HEK293 (cell line): ENCODE measurements around the gene GAREM1.

Experiments used
- CTCF ChIA-PET: fragments of 350-600 bp; formaldehyde crosslinking; extraction: SDS; loops from one replicate; lab custom pipeline; 2021; ENCODE audit warnings: antibody characterized with exemption; lab: Yijun Ruan, JAX
- POLR2A ChIA-PET: fragments of 300-600 bp; formaldehyde crosslinking; extraction: SDS; loops from one replicate; lab custom pipeline; 2020; ENCODE audit warnings: antibody characterized with exemption, inconsistent platforms; lab: Yijun Ruan, JAX
- H3K27ac ChIP-seq: fragments of 200-500 bp; sonication (Bioruptor generic); 2 replicates; pipeline ENCODE4 v1.5.1; 2014; ENCODE audit warnings: low read depth, low read length, control low read depth, inconsistent platforms; ENCODE audit errors: extremely low read depth
- H3K36me3 ChIP-seq, 2 experiments: fragments of 200-500 bp in 1 of 2; sonication (Bioruptor generic) in 1 of 2; 1 replicate in 1 of 2; 2 replicates in 1 of 2; pipeline ENCODE4 v1.5.1; 2014 to 2017; ENCODE audit warnings: inconsistent platforms in 2 of 2, low read length in 2 of 2; ENCODE audit not compliant: control insufficient read depth in 2 of 2, insufficient read depth in 1 of 2
- H3K4me1 ChIP-seq: fragments of 200-500 bp; sonication (Bioruptor generic); 2 replicates; pipeline ENCODE4 v1.5.1; 2014; ENCODE audit warnings: mild to moderate bottlenecking, low read length, inconsistent platforms; ENCODE audit not compliant: control insufficient read depth, insufficient read depth
- H3K4me3 ChIP-seq: 2 replicates; pipeline ENCODE4 v1.5.1; 2011; ENCODE audit warnings: low read depth, mild to moderate bottlenecking, control low read depth, low read length, moderate library complexity
- H3K9me3 ChIP-seq: fragments of 200-500 bp; sonication (Bioruptor generic); 2 replicates; pipeline ENCODE4 v1.5.1; 2014; ENCODE audit warnings: low read depth, low read length, inconsistent platforms; ENCODE audit not compliant: control insufficient read depth, insufficient read depth
- TRIM28 ChIP-seq: IDR thresholded peaks from 2 replicates; pipeline ENCODE4 v1.6.1; 2011; ENCODE audit warnings: low read length, control low read depth, borderline replicate concordance
- ZFP37 ChIP-seq: fragments of 450-650 bp; formaldehyde crosslinking; IDR thresholded peaks from 2 replicates; pipeline ENCODE4 v1.5.1; 2016; ENCODE audit warnings: missing biosample characterization, missing genetic modification characterization
- ZNF138 ChIP-seq: fragments of 450-650 bp; formaldehyde crosslinking; IDR thresholded peaks from 2 replicates; pipeline ENCODE4 v1.5.1; 2016; ENCODE audit warnings: missing biosample characterization, missing genetic modification characterization, borderline replicate concordance
- ZNF311 ChIP-seq: fragments of 450-650 bp; formaldehyde crosslinking; IDR thresholded peaks from 2 replicates; pipeline ENCODE4 v1.5.1; 2017; ENCODE audit warnings: missing biosample characterization, missing genetic modification characterization, borderline replicate concordance
- ZNF530 ChIP-seq: fragments of 450-650 bp; formaldehyde crosslinking; IDR thresholded peaks from 2 replicates; pipeline ENCODE4 v1.5.1; 2016; ENCODE audit warnings: low read depth, missing biosample characterization, missing genetic modification characterization
- ZNF76 ChIP-seq: fragments of 450-650 bp; formaldehyde crosslinking; IDR thresholded peaks from 2 replicates; pipeline ENCODE4; 2016; ENCODE audit warnings: low read depth, missing biosample characterization, missing genetic modification characterization, borderline replicate concordance
- ZNF768 ChIP-seq: fragments of 450-650 bp; formaldehyde crosslinking; IDR thresholded peaks from 2 replicates; pipeline ENCODE4 v1.5.1; 2018; ENCODE audit warnings: missing biosample characterization, mild to moderate bottlenecking, missing genetic modification characterization
- ZNF843 ChIP-seq: fragments of 450-650 bp; formaldehyde crosslinking; IDR thresholded peaks from 2 replicates; pipeline ENCODE4 v1.5.1; 2016; ENCODE audit warnings: missing biosample characterization, missing genetic modification characterization
- TF ChIP-seq, protein P1 (sequence below): fragments of 450-650 bp; IDR thresholded peaks from 2 replicates; pipeline ENCODE4 v1.5.1; 2018; ENCODE audit warnings: missing biosample characterization, mild to moderate bottlenecking, missing genetic modification characterization
- TF ChIP-seq, protein P2 (sequence below): fragments of 450-650 bp; formaldehyde crosslinking; IDR thresholded peaks from 2 replicates; pipeline ENCODE4 v1.5.1; 2016; ENCODE audit warnings: missing biosample characterization, missing genetic modification characterization
- TF ChIP-seq, protein P3 (sequence below): fragments of 450-650 bp; formaldehyde crosslinking; conservative IDR thresholded peaks from 2 replicates; pipeline ENCODE4 v1.5.1; 2016; ENCODE audit warnings: low read depth, missing biosample characterization, missing genetic modification characterization
- TF ChIP-seq, protein P4 (sequence below): fragments of 450-650 bp; formaldehyde crosslinking; IDR thresholded peaks from 2 replicates; pipeline ENCODE4 v1.5.1; 2016; ENCODE audit warnings: missing biosample characterization, missing genetic modification characterization
- TF ChIP-seq, protein P5 (sequence below): fragments of 450-650 bp; formaldehyde crosslinking; IDR thresholded peaks from 2 replicates; pipeline ENCODE4 v1.5.1; 2016; ENCODE audit warnings: missing biosample characterization, missing genetic modification characterization
- TF ChIP-seq, protein P6 (sequence below): fragments of 450-650 bp; formaldehyde crosslinking; IDR thresholded peaks from 2 replicates; pipeline ENCODE4 v1.5.1; 2017; ENCODE audit warnings: missing biosample characterization, missing genetic modification characterization

The GAREM1 gene

DNA sequence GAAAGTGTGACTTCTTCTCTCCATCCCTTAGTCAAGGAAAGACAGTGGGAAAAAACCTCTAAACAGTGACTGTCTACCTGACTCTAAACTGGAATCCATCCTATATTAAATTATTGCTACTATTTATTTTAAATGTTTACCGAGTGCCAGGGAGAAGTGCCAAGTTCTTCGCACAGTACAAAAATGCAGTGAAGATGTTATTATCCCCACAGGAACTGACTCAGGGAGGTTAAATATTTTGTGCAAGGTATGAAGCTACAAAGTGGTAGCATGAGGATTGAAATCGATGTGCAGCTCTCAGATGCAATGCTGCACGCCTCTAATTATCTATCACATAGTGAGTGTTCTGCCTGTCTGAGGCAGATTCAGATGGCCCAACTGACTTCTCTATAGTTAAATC is 189.8 kb downstream of the GAREM1 start:
- Histone ChIP-seq H3K27ac (no peak overlapping the region), H3K4me1 (no peaks in the 10 kb centered on the region), H3K9me3 (no peaks in the 10 kb centered on the region), H3K36me3 (no peaks in the 10 kb centered on the region), H3K4me3 (no peak overlapping the region)
- ChIA-PET POLR2A (interaction anchor here (0.6 kb wide), 1 partner anchor 708 kb away, joined by 3 read pairs; no protein-coding TSS in a partner anchor), CTCF (interaction anchor here (0.5 to 3.9 kb wide), 9 partner anchors 9 to 281 kb away, joined by 3 to 30 read pairs (median 4); partner anchors contain the start of gene GAREM1)
- TF ChIP-seq ZNF76 (tag by site-specific recombination): no peak
- TF ChIP-seq, protein P1, sequence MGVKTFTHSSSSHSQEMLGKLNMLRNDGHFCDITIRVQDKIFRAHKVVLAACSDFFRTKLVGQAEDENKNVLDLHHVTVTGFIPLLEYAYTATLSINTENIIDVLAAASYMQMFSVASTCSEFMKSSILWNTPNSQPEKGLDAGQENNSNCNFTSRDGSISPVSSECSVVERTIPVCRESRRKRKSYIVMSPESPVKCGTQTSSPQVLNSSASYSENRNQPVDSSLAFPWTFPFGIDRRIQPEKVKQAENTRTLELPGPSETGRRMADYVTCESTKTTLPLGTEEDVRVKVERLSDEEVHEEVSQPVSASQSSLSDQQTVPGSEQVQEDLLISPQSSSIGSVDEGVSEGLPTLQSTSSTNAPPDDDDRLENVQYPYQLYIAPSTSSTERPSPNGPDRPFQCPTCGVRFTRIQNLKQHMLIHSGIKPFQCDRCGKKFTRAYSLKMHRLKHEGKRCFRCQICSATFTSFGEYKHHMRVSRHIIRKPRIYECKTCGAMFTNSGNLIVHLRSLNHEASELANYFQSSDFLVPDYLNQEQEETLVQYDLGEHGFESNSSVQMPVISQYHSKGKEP: no peak
- no peak for TF ChIP-seq TRIM28
- TF ChIP-seq, protein P2, sequence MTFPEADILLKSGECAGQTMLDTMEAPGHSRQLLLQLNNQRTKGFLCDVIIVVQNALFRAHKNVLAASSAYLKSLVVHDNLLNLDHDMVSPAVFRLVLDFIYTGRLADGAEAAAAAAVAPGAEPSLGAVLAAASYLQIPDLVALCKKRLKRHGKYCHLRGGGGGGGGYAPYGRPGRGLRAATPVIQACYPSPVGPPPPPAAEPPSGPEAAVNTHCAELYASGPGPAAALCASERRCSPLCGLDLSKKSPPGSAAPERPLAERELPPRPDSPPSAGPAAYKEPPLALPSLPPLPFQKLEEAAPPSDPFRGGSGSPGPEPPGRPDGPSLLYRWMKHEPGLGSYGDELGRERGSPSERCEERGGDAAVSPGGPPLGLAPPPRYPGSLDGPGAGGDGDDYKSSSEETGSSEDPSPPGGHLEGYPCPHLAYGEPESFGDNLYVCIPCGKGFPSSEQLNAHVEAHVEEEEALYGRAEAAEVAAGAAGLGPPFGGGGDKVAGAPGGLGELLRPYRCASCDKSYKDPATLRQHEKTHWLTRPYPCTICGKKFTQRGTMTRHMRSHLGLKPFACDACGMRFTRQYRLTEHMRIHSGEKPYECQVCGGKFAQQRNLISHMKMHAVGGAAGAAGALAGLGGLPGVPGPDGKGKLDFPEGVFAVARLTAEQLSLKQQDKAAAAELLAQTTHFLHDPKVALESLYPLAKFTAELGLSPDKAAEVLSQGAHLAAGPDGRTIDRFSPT (tag by site-specific recombination): no peak
- no peak for TF ChIP-seq ZNF843 (tag by site-specific recombination)
- TF ChIP-seq, protein P3, sequence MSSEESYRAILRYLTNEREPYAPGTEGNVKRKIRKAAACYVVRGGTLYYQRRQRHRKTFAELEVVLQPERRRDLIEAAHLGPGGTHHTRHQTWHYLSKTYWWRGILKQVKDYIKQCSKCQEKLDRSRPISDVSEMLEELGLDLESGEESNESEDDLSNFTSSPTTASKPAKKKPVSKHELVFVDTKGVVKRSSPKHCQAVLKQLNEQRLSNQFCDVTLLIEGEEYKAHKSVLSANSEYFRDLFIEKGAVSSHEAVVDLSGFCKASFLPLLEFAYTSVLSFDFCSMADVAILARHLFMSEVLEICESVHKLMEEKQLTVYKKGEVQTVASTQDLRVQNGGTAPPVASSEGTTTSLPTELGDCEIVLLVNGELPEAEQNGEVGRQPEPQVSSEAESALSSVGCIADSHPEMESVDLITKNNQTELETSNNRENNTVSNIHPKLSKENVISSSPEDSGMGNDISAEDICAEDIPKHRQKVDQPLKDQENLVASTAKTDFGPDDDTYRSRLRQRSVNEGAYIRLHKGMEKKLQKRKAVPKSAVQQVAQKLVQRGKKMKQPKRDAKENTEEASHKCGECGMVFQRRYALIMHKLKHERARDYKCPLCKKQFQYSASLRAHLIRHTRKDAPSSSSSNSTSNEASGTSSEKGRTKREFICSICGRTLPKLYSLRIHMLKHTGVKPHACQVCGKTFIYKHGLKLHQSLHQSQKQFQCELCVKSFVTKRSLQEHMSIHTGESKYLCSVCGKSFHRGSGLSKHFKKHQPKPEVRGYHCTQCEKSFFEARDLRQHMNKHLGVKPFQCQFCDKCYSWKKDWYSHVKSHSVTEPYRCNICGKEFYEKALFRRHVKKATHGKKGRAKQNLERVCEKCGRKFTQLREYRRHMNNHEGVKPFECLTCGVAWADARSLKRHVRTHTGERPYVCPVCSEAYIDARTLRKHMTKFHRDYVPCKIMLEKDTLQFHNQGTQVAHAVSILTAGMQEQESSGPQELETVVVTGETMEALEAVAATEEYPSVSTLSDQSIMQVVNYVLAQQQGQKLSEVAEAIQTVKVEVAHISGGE (tag by site-specific recombination): no peak
- TF ChIP-seq, protein P4, sequence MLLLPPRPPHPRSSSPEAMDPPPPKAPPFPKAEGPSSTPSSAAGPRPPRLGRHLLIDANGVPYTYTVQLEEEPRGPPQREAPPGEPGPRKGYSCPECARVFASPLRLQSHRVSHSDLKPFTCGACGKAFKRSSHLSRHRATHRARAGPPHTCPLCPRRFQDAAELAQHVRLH (tag by site-specific recombination): no peak
- no peak for TF ChIP-seq ZNF768 (tag by site-specific recombination)
- TF ChIP-seq, protein P5, sequence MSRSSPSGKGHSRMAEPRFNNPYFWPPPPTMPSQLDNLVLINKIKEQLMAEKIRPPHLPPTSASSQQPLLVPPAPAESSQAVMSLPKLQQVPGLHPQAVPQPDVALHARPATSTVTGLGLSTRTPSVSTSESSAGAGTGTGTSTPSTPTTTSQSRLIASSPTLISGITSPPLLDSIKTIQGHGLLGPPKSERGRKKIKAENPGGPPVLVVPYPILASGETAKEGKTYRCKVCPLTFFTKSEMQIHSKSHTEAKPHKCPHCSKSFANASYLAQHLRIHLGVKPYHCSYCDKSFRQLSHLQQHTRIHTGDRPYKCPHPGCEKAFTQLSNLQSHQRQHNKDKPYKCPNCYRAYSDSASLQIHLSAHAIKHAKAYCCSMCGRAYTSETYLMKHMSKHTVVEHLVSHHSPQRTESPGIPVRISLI (tag by site-specific recombination): no peak
- no peak for TF ChIP-seq ZNF530

DNA sequence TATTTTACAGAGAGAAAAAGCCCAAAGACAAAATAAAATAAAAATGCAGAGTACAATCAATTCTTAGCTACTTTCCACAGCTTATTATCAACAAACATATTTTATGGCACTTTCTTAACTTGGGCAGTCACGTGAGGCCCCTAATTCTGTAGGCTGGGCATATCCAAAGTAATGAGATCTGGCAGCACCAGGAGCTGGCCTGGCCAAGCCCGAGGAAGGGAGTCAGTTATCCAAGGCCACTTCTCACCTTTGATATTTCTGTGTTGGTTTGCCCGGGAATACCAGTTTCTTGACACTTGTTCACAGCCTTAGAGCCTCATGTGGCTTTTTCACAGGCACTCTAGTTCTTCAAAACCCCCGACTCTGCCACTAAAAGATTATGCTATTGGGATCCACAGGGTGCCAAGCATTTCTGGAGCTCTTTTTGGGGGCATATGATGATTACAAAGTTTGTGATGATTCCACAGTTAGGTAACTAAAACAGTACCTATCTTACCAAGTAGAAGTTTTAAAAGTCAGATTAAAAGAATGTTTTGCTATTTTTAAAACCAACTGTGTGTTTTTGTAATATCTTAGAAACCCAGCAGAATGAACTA is 190.4 kb downstream of the GAREM1 start:
- no peak overlapping the region for H3K27ac ChIP-seq
- no peaks in the 10 kb centered on the region for H3K4me1 ChIP-seq
- ChIA-PET CTCF (interaction anchor here (0.5 to 3.9 kb wide), 7 partner anchors 8 to 273 kb away, joined by 3 to 30 read pairs (median 4); partner anchors contain the start of gene GAREM1), POLR2A (no interaction called here)
- no peaks in the 10 kb centered on the region for H3K36me3 ChIP-seq
- TF ChIP-seq ZNF311 (tag by site-specific recombination): no peak
- TF ChIP-seq, protein P6, sequence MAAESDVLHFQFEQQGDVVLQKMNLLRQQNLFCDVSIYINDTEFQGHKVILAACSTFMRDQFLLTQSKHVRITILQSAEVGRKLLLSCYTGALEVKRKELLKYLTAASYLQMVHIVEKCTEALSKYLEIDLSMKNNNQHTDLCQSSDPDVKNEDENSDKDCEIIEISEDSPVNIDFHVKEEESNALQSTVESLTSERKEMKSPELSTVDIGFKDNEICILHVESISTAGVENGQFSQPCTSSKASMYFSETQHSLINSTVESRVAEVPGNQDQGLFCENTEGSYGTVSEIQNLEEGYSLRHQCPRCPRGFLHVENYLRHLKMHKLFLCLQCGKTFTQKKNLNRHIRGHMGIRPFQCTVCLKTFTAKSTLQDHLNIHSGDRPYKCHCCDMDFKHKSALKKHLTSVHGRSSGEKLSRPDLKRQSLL (tag by site-specific recombination): no peak
- peak; percentile 100 for TF ChIP-seq ZFP37 (tag by site-specific recombination)
- TF ChIP-seq ZNF138 (tag by site-specific recombination): no peak
- no peaks in the 10 kb centered on the region for H3K9me3 ChIP-seq
- H3K4me3 ChIP-seq: no peak overlapping the region
